ENCODE data around the gene DPH6. TPM values are rescaled to one million over a fixed set of nuclear protein-coding genes. Genes with fewer than 3 reads are reported as not detected.

DPH6 gene
- total and polyA plus RNA-seq, 5 donors: 7.6 to 19.7 (median 14.6) TPM

- ATAC-seq: no peak
- H3K27ac ChIP-seq (ENCODE audit: low read length): no peak overlapping the region
- H3K4me3 ChIP-seq (ENCODE audit: low read length): no peak overlapping the region
- H3K9me3 ChIP-seq (ENCODE audit: control insufficient read depth, low read length): no peaks in the 10 kb centered on the region
- no peak for DNase-seq
- H3K27me3 ChIP-seq (ENCODE audit: control insufficient read depth, insufficient read depth): no peaks in the 10 kb centered on the region
- intact Hi-C loops (cut with DNase I): loop anchor here in 1 of 4 donors (10.0 kb wide), 1 partner anchor 400 kb away; no protein-coding TSS in a partner anchor
- no peaks in the 10 kb centered on the region for H3K4me1 ChIP-seq (ENCODE audit: control insufficient read depth, insufficient read depth, low read length)
These were observed 31.2 kb downstream of the DPH6 start for GRCh38 chr15:35514759-35515158.

GRCh38 chr15:35507932-35508638 lies 37.9 kb downstream of the DPH6 start:
- H3K4me1 ChIP-seq (ENCODE audit: control insufficient read depth, insufficient read depth, low read length): no peaks in the 10 kb centered on the region
- no peak overlapping the region for H3K4me3 ChIP-seq (ENCODE audit: low read length)
- intact Hi-C loops (cut with DNase I): no loop called here
- no peak for ATAC-seq
- no peaks in the 10 kb centered on the region for H3K9me3 ChIP-seq (ENCODE audit: control insufficient read depth, low read length)
- no peaks in the 10 kb centered on the region for H3K27me3 ChIP-seq (ENCODE audit: control insufficient read depth, insufficient read depth)
- no peak overlapping the region for H3K27ac ChIP-seq (ENCODE audit: low read length)
- no peak for DNase-seq
- WGBS: 94% methylated on average over 7 of the region's 7 CpGs

- Histone ChIP-seq H3K4me3 (ENCODE audit: low read length) (no peak overlapping the region), H3K27ac (ENCODE audit: low read length) (no peak overlapping the region), H3K4me1 (ENCODE audit: control insufficient read depth, insufficient read depth, low read length) (no peaks in the 10 kb centered on the region), H3K9me3 (ENCODE audit: control insufficient read depth, low read length) (no peaks in the 10 kb centered on the region), H3K27me3 (ENCODE audit: control insufficient read depth, insufficient read depth) (no peaks in the 10 kb centered on the region)
- WGBS: 73% methylated on average over 5 of the region's 5 CpGs
- DNase-seq: no peak
- no peak for ATAC-seq
- intact Hi-C loops (cut with DNase I): no loop called here
These were observed 39.6 kb downstream of the DPH6 start for GRCh38 chr15:35506272-35506870.

- intact Hi-C loops (cut with DNase I): no loop called here
- DNase-seq: no peak
These were observed 40.2 kb downstream of the DPH6 start for GRCh38 chr15:35505809-35506208.

GRCh38 chr15:35505141-35505540 lies 40.8 kb downstream of the DPH6 start:
- no peak for ATAC-seq

More at GRCh38 chr15:35505809-35506208, 40.2 kb downstream of the DPH6 start:
- H3K4me3 ChIP-seq (ENCODE audit: low read length): no peak overlapping the region
- no peaks in the 10 kb centered on the region for H3K27me3 ChIP-seq (ENCODE audit: control insufficient read depth, insufficient read depth)
- no peaks in the 10 kb centered on the region for H3K4me1 ChIP-seq (ENCODE audit: control insufficient read depth, insufficient read depth, low read length)
- H3K9me3 ChIP-seq (ENCODE audit: control insufficient read depth, low read length): no peaks in the 10 kb centered on the region
- ATAC-seq: no peak
- no peak overlapping the region for H3K27ac ChIP-seq (ENCODE audit: low read length)

GRCh38 chr15:35499723-35500122 lies 46.2 kb downstream of the DPH6 start:
- H3K4me3 ChIP-seq (ENCODE audit: low read length): no peak overlapping the region
- H3K9me3 ChIP-seq (ENCODE audit: control insufficient read depth, low read length): no peaks in the 10 kb centered on the region
- DNase-seq (peak in 1 of 3 donors; percentile 10), ATAC-seq (no peak)
- WGBS: 87% methylated on average over 4 of the region's 4 CpGs
- H3K27me3 ChIP-seq (ENCODE audit: control insufficient read depth, insufficient read depth): no peaks in the 10 kb centered on the region
- no peaks in the 10 kb centered on the region for H3K4me1 ChIP-seq (ENCODE audit: control insufficient read depth, insufficient read depth, low read length)
- H3K27ac ChIP-seq (ENCODE audit: low read length): no peak overlapping the region
- intact Hi-C loops (cut with DNase I): no loop called here

More at GRCh38 chr15:35505141-35505540, 40.8 kb downstream of the DPH6 start:
- intact Hi-C loops (cut with DNase I): no loop called here
- Histone ChIP-seq H3K4me3 (ENCODE audit: low read length) (no peak overlapping the region), H3K27ac (ENCODE audit: low read length) (no peak overlapping the region), H3K9me3 (ENCODE audit: control insufficient read depth, low read length) (no peaks in the 10 kb centered on the region), H3K4me1 (ENCODE audit: control insufficient read depth, insufficient read depth, low read length) (no peaks in the 10 kb centered on the region), H3K27me3 (ENCODE audit: control insufficient read depth, insufficient read depth) (no peaks in the 10 kb centered on the region)
- DNase-seq: no peak
- WGBS: 77% methylated on average over 1 of the region's 1 CpG

- ATAC-seq: no peak
- H3K4me3 ChIP-seq (ENCODE audit: low read length): no peak overlapping the region
- H3K27me3 ChIP-seq (ENCODE audit: control insufficient read depth, insufficient read depth): no peaks in the 10 kb centered on the region
- H3K4me1 ChIP-seq (ENCODE audit: control insufficient read depth, insufficient read depth, low read length): no peaks in the 10 kb centered on the region
- H3K9me3 ChIP-seq (ENCODE audit: control insufficient read depth, low read length): no peaks in the 10 kb centered on the region
- no peak for DNase-seq
- intact Hi-C loops (cut with DNase I): no loop called here
- no peak overlapping the region for H3K27ac ChIP-seq (ENCODE audit: low read length)
These were observed 49.4 kb downstream of the DPH6 start for GRCh38 chr15:35496585-35496984.

GRCh38 chr15:35495080-35495479 lies 50.9 kb downstream of the DPH6 start:
- WGBS: 43% methylated on average over 3 of the region's 3 CpGs
- no peaks in the 10 kb centered on the region for H3K4me1 ChIP-seq (ENCODE audit: control insufficient read depth, insufficient read depth, low read length)
- no peak overlapping the region for H3K27ac ChIP-seq (ENCODE audit: low read length)
- intact Hi-C loops (cut with DNase I): no loop called here
- H3K27me3 ChIP-seq (ENCODE audit: control insufficient read depth, insufficient read depth): no peaks in the 10 kb centered on the region
- DNase-seq (no peak), ATAC-seq (no peak)
- H3K4me3 ChIP-seq (ENCODE audit: low read length): no peak overlapping the region
- H3K9me3 ChIP-seq (ENCODE audit: control insufficient read depth, low read length): no peaks in the 10 kb centered on the region

- no peak for DNase-seq
- no peak for ATAC-seq
- WGBS: 88% methylated on average over 3 of the region's 3 CpGs
- intact Hi-C loops (cut with DNase I): no loop called here
- no peak overlapping the region for H3K4me3 ChIP-seq (ENCODE audit: low read length)
- no peaks in the 10 kb centered on the region for H3K27me3 ChIP-seq (ENCODE audit: control insufficient read depth, insufficient read depth)
- H3K4me1 ChIP-seq (ENCODE audit: control insufficient read depth, insufficient read depth, low read length): no peaks in the 10 kb centered on the region
- H3K9me3 ChIP-seq (ENCODE audit: control insufficient read depth, low read length): peaks cover 2% of the 10 kb centered on the region
- H3K27ac ChIP-seq (ENCODE audit: low read length): no peak overlapping the region
These were observed 54.0 kb downstream of the DPH6 start for GRCh38 chr15:35491999-35492398.

- Histone ChIP-seq H3K9me3 (ENCODE audit: control insufficient read depth, low read length) (peaks cover 2% of the 10 kb centered on the region), H3K4me3 (ENCODE audit: low read length) (no peak overlapping the region), H3K27ac (ENCODE audit: low read length) (no peak overlapping the region), H3K27me3 (ENCODE audit: control insufficient read depth, insufficient read depth) (no peaks in the 10 kb centered on the region), H3K4me1 (ENCODE audit: control insufficient read depth, insufficient read depth, low read length) (no peaks in the 10 kb centered on the region)
- DNase-seq: no peak
- no peak for ATAC-seq
- 98% methylated on average over 3 of the region's 3 CpGs for WGBS
- intact Hi-C loops (cut with DNase I): no loop called here
These were observed 54.8 kb downstream of the DPH6 start for GRCh38 chr15:35491173-35491572.

- ATAC-seq: no peak
- WGBS: 75% methylated on average over 4 of the region's 4 CpGs
These were observed 55.5 kb downstream of the DPH6 start for GRCh38 chr15:35490511-35490910.

More at GRCh38 chr15:35490511-35490910, 55.5 kb downstream of the DPH6 start:
- intact Hi-C loops (cut with DNase I): no loop called here
- Histone ChIP-seq H3K9me3 (ENCODE audit: control insufficient read depth, low read length) (peaks cover 2% of the 10 kb centered on the region), H3K27ac (ENCODE audit: low read length) (no peak overlapping the region), H3K4me1 (ENCODE audit: control insufficient read depth, insufficient read depth, low read length) (no peaks in the 10 kb centered on the region), H3K27me3 (ENCODE audit: control insufficient read depth, insufficient read depth) (no peaks in the 10 kb centered on the region), H3K4me3 (ENCODE audit: low read length) (no peak overlapping the region)
- no peak for DNase-seq

All from right cardiac atrium (tissue), 5 donors.